Natural killer cell (primary cell): ENCODE data around the gene PATL1. TPM values are rescaled to one million over a fixed set of nuclear protein-coding genes. Genes with fewer than 3 reads are reported as not detected.
"Not testable (repeated sequence)": the region's sequence is repeated elsewhere in the genome, so short reads cannot be mapped to it uniquely, and the experiment has no call there.

Source experiments
- ATAC-seq, 3 donors: fragments of 150-1000 bp in 2 of 3; fragments of 200-7000 bp in 1 of 3; cut with Tn5 transposase; 1 replicate in 1 of 3; 2 replicates in 2 of 3; pipeline ENCODE4 v1.10.0; 2021; ENCODE audit warnings: mild to moderate bottlenecking in 2 of 3, moderate library complexity in 2 of 3
- DNase-seq, 2 donors: peaks; one replicate each; pipeline versions ENCODE4 v3.0.0 to v3.0.0-alpha.2; 2013 to 2021; ENCODE audit warnings: mixed read lengths in 1 of 2
- H3K27ac ChIP-seq: one replicate; pipeline ENCODE4 v1.5.1; 2013; ENCODE audit warnings: mild to moderate bottlenecking, low read length
- H3K27me3 ChIP-seq: one replicate; pipeline ENCODE4 v1.6.1; 2013; ENCODE audit warnings: low read length; ENCODE audit not compliant: control insufficient read depth, insufficient read depth
- H3K36me3 ChIP-seq: one replicate; pipeline ENCODE4 v1.6.1; 2013; ENCODE audit warnings: low read length; ENCODE audit not compliant: control insufficient read depth, insufficient read depth
- H3K4me1 ChIP-seq: one replicate; pipeline ENCODE4 v1.6.1; 2013; ENCODE audit warnings: low read length; ENCODE audit not compliant: control insufficient read depth, insufficient read depth
- H3K4me3 ChIP-seq: one replicate; pipeline ENCODE4 v1.5.1; 2013; ENCODE audit warnings: low read length
- H3K9me3 ChIP-seq: one replicate; pipeline ENCODE4 v1.6.1; 2013; ENCODE audit warnings: low read length; ENCODE audit not compliant: control insufficient read depth, insufficient read depth
- H3K27ac Mint-ChIP-seq, 2 donors: one replicate each; pipeline ENCODE4 v1.8.0; 2022; ENCODE audit warnings: mild to moderate bottlenecking in 2 of 2, mixed read lengths in 2 of 2, moderate library complexity in 1 of 2
- H3K27me3 Mint-ChIP-seq, 2 donors: one replicate each; pipeline ENCODE4 v1.8.0; 2022; ENCODE audit warnings: low read depth in 2 of 2, mixed read lengths in 2 of 2
- H3K36me3 Mint-ChIP-seq: one replicate; pipeline ENCODE4 v1.8.0; 2022; ENCODE audit warnings: mixed read lengths
- H3K4me1 Mint-ChIP-seq, 2 donors: one replicate each; pipeline ENCODE4 v1.8.0; 2022; ENCODE audit warnings: mixed read lengths in 2 of 2
- H3K4me3 Mint-ChIP-seq: one replicate; pipeline ENCODE4 v1.8.0; 2022; ENCODE audit warnings: mild to moderate bottlenecking, moderate library complexity, mixed read lengths
- H3K9me3 Mint-ChIP-seq, 2 donors: one replicate each; pipeline ENCODE4 v1.8.0; 2022; ENCODE audit warnings: mixed read lengths in 2 of 2
- CTCF ChIP-seq: fragments of 200-600 bp; IDR thresholded peaks from one replicate; pipeline ENCODE4 v1.8.0; 2022; ENCODE audit warnings: antibody characterized with exemption
- WGBS: methylation state at CpG from one replicate; pipeline ENCODE4 v1.1.7; 2013; ENCODE audit warnings: missing lambda C conversion rate; ENCODE audit not compliant: insufficient coverage; 5-methylcytosine and 5-hydroxymethylcytosine counted together
- intact Hi-C: fragments of 100-400 bp; cut with micrococcal nuclease; formaldehyde crosslinking; loops from one replicate; pipeline ENCODE4 v1.14.2; 2022
- total RNA-seq, 4 donors: library from RNA; stranded (reverse); fragments of 120-200 nt in 1 of 4; gene quantifications; one replicate each; pipeline versions ENCODE4 v1.2.3 to v1.2.4, GENCODE V29; 2013 to 2022

The PATL1 gene
- total RNA-seq, 3 donors from 2014 or later (not counting 1 experiment from before 2014, with no cell fraction given): 56.8 to 69.4 (median 58.1) TPM

GRCh38 chr11:59706518-59707285, 37.9 kb upstream of the PATL1 start:
- H3K36me3 Mint-ChIP-seq: no peaks in the 10 kb centered on the region
- DNase-seq (no peak), ATAC-seq (no peak)
- WGBS: 41% methylated on average over 3 of the region's 5 CpGs
- no peak for TF ChIP-seq CTCF
- H3K27me3 Mint-ChIP-seq: peaks cover 16 to 21% of the 10 kb centered on the region in 2 donors
- no peak overlapping the region for H3K27ac Mint-ChIP-seq
- no peaks in the 10 kb centered on the region for H3K4me1 Mint-ChIP-seq
- Histone ChIP-seq H3K27me3 (peaks cover 2% of the 10 kb centered on the region), H3K4me1 (no peaks in the 10 kb centered on the region), H3K9me3 (no peaks in the 10 kb centered on the region), H3K36me3 (no peaks in the 10 kb centered on the region), H3K4me3 (no peak overlapping the region), H3K27ac (no peak overlapping the region)
- no peak overlapping the region for H3K4me3 Mint-ChIP-seq
- no peaks in the 10 kb centered on the region for H3K9me3 Mint-ChIP-seq
- intact Hi-C loops: no loop called here

- intact Hi-C loops: no loop called here
- 97% methylated on average over 6 of the region's 6 CpGs for WGBS
- no peaks in the 10 kb centered on the region for H3K9me3 ChIP-seq
- ATAC-seq (no peak), DNase-seq (no peak)
- Mint-ChIP-seq H3K27me3 (peaks cover 16 to 21% of the 10 kb centered on the region in 2 donors), H3K36me3 (no peaks in the 10 kb centered on the region), H3K27ac (no peak overlapping the region), H3K9me3 (no peaks in the 10 kb centered on the region), H3K4me1 (no peaks in the 10 kb centered on the region), H3K4me3 (no peak overlapping the region)
- H3K4me1 ChIP-seq: no peaks in the 10 kb centered on the region
- no peaks in the 10 kb centered on the region for H3K36me3 ChIP-seq
- H3K4me3 ChIP-seq: no peak overlapping the region
- no peak overlapping the region for H3K27ac ChIP-seq
- TF ChIP-seq CTCF: no peak
- H3K27me3 ChIP-seq: peaks cover 2% of the 10 kb centered on the region
Measured at GRCh38 chr11:59705294-59705693, 36.5 kb upstream of the PATL1 start.

GRCh38 chr11:59703515-59703914, 34.7 kb upstream of the PATL1 start:
- intact Hi-C loops, ATAC-seq, H3K9me3 Mint-ChIP-seq, H3K9me3 ChIP-seq, H3K4me1 Mint-ChIP-seq, H3K4me1 ChIP-seq, DNase-seq, H3K36me3 Mint-ChIP-seq, H3K4me3 ChIP-seq, H3K4me3 Mint-ChIP-seq, H3K27ac ChIP-seq, H3K36me3 ChIP-seq, H3K27me3 ChIP-seq, H3K27ac Mint-ChIP-seq: not testable (repeated sequence)
- no CpG with 5 or more reads among the region's 1 CpG for WGBS
- peaks cover 13 to 21% of the 10 kb centered on the region in 2 donors for H3K27me3 Mint-ChIP-seq

- H3K9me3 Mint-ChIP-seq, H3K27ac ChIP-seq, H3K4me3 Mint-ChIP-seq, H3K4me3 ChIP-seq, H3K4me1 ChIP-seq, H3K9me3 ChIP-seq, H3K36me3 Mint-ChIP-seq, DNase-seq, H3K27me3 ChIP-seq, intact Hi-C loops, H3K4me1 Mint-ChIP-seq, H3K27ac Mint-ChIP-seq, H3K36me3 ChIP-seq, ATAC-seq: not testable (repeated sequence)
- peaks cover 11 to 27% of the 10 kb centered on the region in 2 donors for H3K27me3 Mint-ChIP-seq
- WGBS: no CpG with 5 or more reads among the region's 5 CpGs
Measured at GRCh38 chr11:59700157-59700556, 31.3 kb upstream of the PATL1 start.
